ENCODE data around the gene ELOVL5. TPM values are rescaled to one million over a fixed set of nuclear protein-coding genes. Genes with fewer than 3 reads are reported as not detected.

The ELOVL5 gene
- total RNA-seq, 2 experiments from 2014 or later = 113 to 117 TPM

- Mint-ChIP-seq H3K27me3 (no peaks in the 10 kb centered on the region), H3K27ac (peak overlapping the region; percentile 52), H3K36me3 (peaks cover 4% of the 10 kb centered on the region), H3K4me3 (peak overlapping the region; percentile 39), H3K4me1 (peaks cover 70% of the 10 kb centered on the region), H3K9me3 (ENCODE audit: low read depth) (no peaks in the 10 kb centered on the region)
- DNase-seq = no peak
- ATAC-seq = peak; percentile 24
- CTCF ChIA-PET = interaction anchor here (0.8 to 4.1 kb wide), 11 partner anchors 9 to 345 kb away, joined by 3 to 20 read pairs (median 4); no protein-coding TSS in a partner anchor
Observed at GRCh38 chr6:53302678-53303360, 45.9 kb downstream of the ELOVL5 start.

- Mint-ChIP-seq H3K4me3 (peak overlapping the region; percentile 2), H3K4me1 (peaks cover 65% of the 10 kb centered on the region), H3K36me3 (peaks cover 4% of the 10 kb centered on the region), H3K9me3 (ENCODE audit: low read depth) (no peaks in the 10 kb centered on the region), H3K27me3 (no peaks in the 10 kb centered on the region), H3K27ac (peak overlapping the region; percentile 40)
- CTCF ChIA-PET = interaction anchor here (0.9 to 4.1 kb wide), 11 partner anchors 10 to 182 kb away, joined by 3 to 20 read pairs (median 4); no protein-coding TSS in a partner anchor
- ATAC-seq (no peak), DNase-seq (no peak)
Observed at GRCh38 chr6:53301801-53302537, 46.8 kb downstream of the ELOVL5 start.

GRCh38 chr6:53300656-53301551, 47.8 kb downstream of the ELOVL5 start:
- Mint-ChIP-seq H3K36me3 (peaks cover 5% of the 10 kb centered on the region), H3K4me3 (no peak overlapping the region), H3K9me3 (ENCODE audit: low read depth) (no peaks in the 10 kb centered on the region), H3K27ac (no peak overlapping the region), H3K27me3 (no peaks in the 10 kb centered on the region), H3K4me1 (peaks cover 63% of the 10 kb centered on the region)
- DNase-seq = peak; percentile 50
- CTCF ChIA-PET = interaction anchor here (0.9 to 4.1 kb wide), 8 partner anchors 10 to 128 kb away, joined by 3 to 20 read pairs (median 4); no protein-coding TSS in a partner anchor
- peak; percentile 45 for ATAC-seq

GRCh38 chr6:53299331-53300005, 49.3 kb downstream of the ELOVL5 start:
- DNase-seq (no peak), ATAC-seq (no peak)
- no peaks in the 10 kb centered on the region for H3K27me3 Mint-ChIP-seq
- H3K4me1 Mint-ChIP-seq = peaks cover 70% of the 10 kb centered on the region
- H3K27ac Mint-ChIP-seq = no peak overlapping the region
- CTCF ChIA-PET = interaction anchor here (1.1 to 4.1 kb wide), 2 partner anchors 9 to 48 kb away, joined by 3 to 20 read pairs; no protein-coding TSS in a partner anchor
- no peaks in the 10 kb centered on the region for H3K9me3 Mint-ChIP-seq (ENCODE audit: low read depth)
- peaks cover 6% of the 10 kb centered on the region for H3K36me3 Mint-ChIP-seq
- H3K4me3 Mint-ChIP-seq = no peak overlapping the region

- no peaks in the 10 kb centered on the region for H3K27me3 Mint-ChIP-seq
- no peak for DNase-seq
- no peak overlapping the region for H3K27ac Mint-ChIP-seq
- no peaks in the 10 kb centered on the region for H3K9me3 Mint-ChIP-seq (ENCODE audit: low read depth)
- CTCF ChIA-PET = no interaction called here
- peaks cover 13% of the 10 kb centered on the region for H3K36me3 Mint-ChIP-seq
- no peak overlapping the region for H3K4me3 Mint-ChIP-seq
- no peak for ATAC-seq
- peaks cover 53% of the 10 kb centered on the region for H3K4me1 Mint-ChIP-seq
Observed at GRCh38 chr6:53297004-53297403, 51.7 kb downstream of the ELOVL5 start.

DNA sequence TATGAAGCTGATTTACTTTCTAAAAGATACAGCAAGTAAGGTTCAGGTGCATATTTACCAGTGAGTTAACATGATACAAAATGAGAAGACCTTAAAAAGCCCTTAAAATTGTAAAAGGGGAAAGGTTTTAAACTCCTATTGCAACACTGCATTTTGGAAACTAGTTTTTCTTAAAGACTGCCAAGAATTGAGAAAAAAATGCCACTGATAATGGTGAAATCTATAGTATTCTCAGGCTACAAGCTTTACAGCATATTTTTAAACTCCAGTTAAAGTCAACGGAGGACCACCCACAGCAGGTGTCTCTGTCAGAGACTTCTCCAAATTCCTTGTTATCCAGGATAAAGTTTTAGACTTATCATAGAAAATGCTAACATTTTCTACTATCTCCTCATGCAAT, 53.6 kb downstream of the ELOVL5 start:
- H3K27ac Mint-ChIP-seq = no peak overlapping the region
- CTCF ChIA-PET = interaction anchor here (1.4 kb wide), 1 partner anchor 10 kb away, joined by 5 read pairs; no protein-coding TSS in a partner anchor

GRCh38 chr6:53294611-53295010, 54.1 kb downstream of the ELOVL5 start:
- CTCF ChIA-PET = interaction anchor here (0.6 to 1.4 kb wide), 5 partner anchors 9 to 126 kb away, joined by 3 to 5 read pairs (median 3); no protein-coding TSS in a partner anchor
- peaks cover 50% of the 10 kb centered on the region for H3K4me1 Mint-ChIP-seq
- ATAC-seq (no peak), DNase-seq (no peak)
- H3K27me3 Mint-ChIP-seq = no peaks in the 10 kb centered on the region
- H3K36me3 Mint-ChIP-seq = peaks cover 28% of the 10 kb centered on the region
- H3K4me3 Mint-ChIP-seq = no peak overlapping the region
- H3K27ac Mint-ChIP-seq = no peak overlapping the region
- no peaks in the 10 kb centered on the region for H3K9me3 Mint-ChIP-seq (ENCODE audit: low read depth)

More for the DNA sequence above, 53.6 kb downstream of the ELOVL5 start:
- ATAC-seq (no peak), DNase-seq (no peak)
- Mint-ChIP-seq H3K9me3 (ENCODE audit: low read depth) (no peaks in the 10 kb centered on the region), H3K36me3 (peaks cover 24% of the 10 kb centered on the region), H3K27me3 (no peaks in the 10 kb centered on the region), H3K4me1 (peaks cover 51% of the 10 kb centered on the region), H3K4me3 (no peak overlapping the region)

DNA sequence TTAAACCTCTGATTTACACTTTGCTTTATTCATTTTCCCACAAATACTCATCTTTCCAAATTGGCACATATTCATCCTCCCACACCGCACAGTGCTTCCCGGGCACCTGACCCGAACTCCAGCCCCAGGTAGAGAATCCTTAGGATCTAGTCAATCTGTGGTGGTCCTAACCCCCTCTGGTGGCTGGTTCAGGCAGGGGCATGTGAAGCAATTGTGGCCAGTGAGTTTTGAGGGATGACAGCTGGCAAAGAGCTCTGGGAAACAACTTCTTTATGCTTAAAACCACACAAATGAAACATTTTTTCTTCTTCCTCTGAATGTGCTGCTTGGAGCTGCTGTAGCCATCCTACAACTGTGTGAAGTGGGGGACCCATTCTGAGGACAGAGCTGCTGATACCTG, 54.7 kb downstream of the ELOVL5 start:
- Mint-ChIP-seq H3K9me3 (ENCODE audit: low read depth) (no peaks in the 10 kb centered on the region), H3K4me1 (peaks cover 47% of the 10 kb centered on the region)
- peak; percentile 47 for DNase-seq

GRCh38 chr6:53293691-53294090, 55.1 kb downstream of the ELOVL5 start:
- Mint-ChIP-seq H3K4me1 (peaks cover 44% of the 10 kb centered on the region), H3K27me3 (no peaks in the 10 kb centered on the region), H3K4me3 (no peak overlapping the region), H3K27ac (no peak overlapping the region), H3K9me3 (ENCODE audit: low read depth) (no peaks in the 10 kb centered on the region), H3K36me3 (peaks cover 30% of the 10 kb centered on the region)
- ATAC-seq (no peak), DNase-seq (no peak)
- CTCF ChIA-PET = interaction anchor here (0.8 to 1.4 kb wide), 4 partner anchors 8 to 125 kb away, joined by 3 to 5 read pairs (median 3); no protein-coding TSS in a partner anchor

More for the DNA sequence above, 54.7 kb downstream of the ELOVL5 start:
- Mint-ChIP-seq H3K27me3 (no peaks in the 10 kb centered on the region), H3K27ac (no peak overlapping the region), H3K36me3 (peaks cover 30% of the 10 kb centered on the region), H3K4me3 (no peak overlapping the region)
- peak; percentile 41 for ATAC-seq
- CTCF ChIA-PET = interaction anchor here (0.8 to 1.4 kb wide), 4 partner anchors 9 to 126 kb away, joined by 3 to 5 read pairs (median 3); no protein-coding TSS in a partner anchor

DNA sequence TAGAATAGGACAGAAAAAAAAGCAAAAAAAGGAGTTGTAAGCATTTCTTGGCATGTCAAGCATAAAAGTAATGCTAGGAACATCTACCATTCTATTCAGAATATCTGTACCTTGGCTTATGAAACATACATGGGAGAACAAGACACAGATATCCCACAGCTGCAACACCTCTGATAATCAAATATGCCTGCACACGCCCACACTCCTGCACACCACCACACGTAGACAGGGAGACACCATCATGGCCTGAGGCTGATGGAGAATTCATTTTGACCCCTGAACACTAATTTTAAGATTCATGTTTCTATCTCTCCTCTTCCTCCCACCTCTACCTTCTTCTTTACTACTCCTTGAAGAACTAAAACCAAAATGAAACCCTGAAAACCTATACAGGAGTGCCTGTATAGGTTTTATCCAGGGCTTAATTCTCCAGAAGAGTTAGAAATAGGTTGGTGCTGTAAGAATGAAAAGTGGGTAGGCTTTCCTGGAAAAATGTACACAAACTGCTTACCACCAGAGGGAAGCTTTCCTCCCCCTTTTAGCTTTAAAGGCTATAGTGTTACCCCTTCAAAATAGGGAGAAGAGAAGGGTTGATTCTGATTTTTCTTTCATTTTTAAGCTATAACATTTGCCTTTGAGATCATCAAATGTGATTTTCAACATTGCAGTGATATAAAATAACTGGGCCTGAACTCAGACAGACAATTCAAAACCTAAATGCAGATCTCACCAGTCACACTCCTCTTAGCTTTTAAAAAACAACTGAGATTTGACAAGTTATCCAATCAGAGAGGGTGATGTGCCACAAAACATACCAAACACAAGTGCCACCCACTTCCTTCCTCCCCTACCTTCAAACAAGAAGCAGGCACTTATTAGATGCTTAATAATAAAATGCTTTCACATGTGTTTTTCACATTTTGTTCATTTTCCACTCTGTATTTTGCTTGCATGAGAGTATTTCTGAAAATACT, 57.9 kb downstream of the ELOVL5 start:
- Mint-ChIP-seq H3K9me3 (ENCODE audit: low read depth) (no peaks in the 10 kb centered on the region), H3K4me1 (peaks cover 37% of the 10 kb centered on the region), H3K27ac (peak overlapping the region; percentile 55), H3K4me3 (no peak overlapping the region), H3K36me3 (peaks cover 41% of the 10 kb centered on the region), H3K27me3 (no peaks in the 10 kb centered on the region)
- ATAC-seq = peak; percentile 63
- no peak for DNase-seq
- CTCF ChIA-PET = interaction anchor here (0.6 to 4.2 kb wide), 5 partner anchors 11 to 824 kb away, joined by 3 to 20 read pairs (median 4); no protein-coding TSS in a partner anchor

- ATAC-seq = no peak
- peaks cover 39% of the 10 kb centered on the region for H3K36me3 Mint-ChIP-seq
- H3K9me3 Mint-ChIP-seq (ENCODE audit: low read depth) = no peaks in the 10 kb centered on the region
Observed at GRCh38 chr6:53287336-53288225, 61.2 kb downstream of the ELOVL5 start.

More at GRCh38 chr6:53287336-53288225, 61.2 kb downstream of the ELOVL5 start:
- Mint-ChIP-seq H3K27ac (no peak overlapping the region), H3K4me3 (no peak overlapping the region), H3K27me3 (no peaks in the 10 kb centered on the region), H3K4me1 (peaks cover 43% of the 10 kb centered on the region)
- CTCF ChIA-PET = no interaction called here
- DNase-seq = no peak

Measured in activated CD8-positive, alpha-beta memory T cell treated with anti-CD3 and anti-CD28 coated beads, Interleukin-2, amount 10 ng/mL, durations not matched to agents 7 days and 5 days (primary cell).